SU-DHL-6 (cell line): Measurements from ENCODE around the gene ENO3.

Experiments
- H2AFZ ChIP-seq: fragments of 200-600 bp; sonication (generic); 2 replicates; pipeline ENCODE4 v1.6.1; 2014; ENCODE audit warnings: low read depth, mild to moderate bottlenecking, moderate library complexity, mixed read lengths, antibody characterized with exemption, low read length; ENCODE audit not compliant: severe bottlenecking
- H3F3A ChIP-seq: fragments of 200-600 bp; shearing (Covaris generic); 2 replicates; pipeline ENCODE4 v1.6.0; 2016; ENCODE audit warnings: antibody characterized with exemption, mild to moderate bottlenecking; ENCODE audit not compliant: insufficient read depth
- H3K27ac ChIP-seq: fragments of 200-600 bp; sonication (generic); 2 replicates; pipeline ENCODE4 v1.5.1; 2016; ENCODE audit warnings: low read depth, mild to moderate bottlenecking, low read length, moderate library complexity, mixed read lengths
- H3K27me3 ChIP-seq: fragments of 200-600 bp; sonication (generic), shearing (Covaris generic); 2 replicates; pipeline ENCODE4 v1.6.0; 2014; ENCODE audit warnings: mild to moderate bottlenecking, low read length
- H3K36me3 ChIP-seq: fragments of 200-600 bp; sonication (generic); 2 replicates; pipeline ENCODE4 v1.6.1; 2014; ENCODE audit warnings: mild to moderate bottlenecking, low read length, mixed read lengths
- H3K4me2 ChIP-seq: fragments of 300-600, 200-600 bp; shearing (Covaris generic), sonication (generic); 2 replicates; pipeline ENCODE4 v1.6.0; 2014; ENCODE audit warnings: low read length, low read depth, mild to moderate bottlenecking; ENCODE audit not compliant: poor library complexity, severe bottlenecking
- H3K4me3 ChIP-seq: fragments of 200-600 bp; sonication (generic); 2 replicates; pipeline ENCODE4 v1.5.1; 2014; ENCODE audit warnings: antibody characterized with exemption, low read length, mild to moderate bottlenecking, mixed read lengths; ENCODE audit not compliant: insufficient read depth, poor library complexity, severe bottlenecking
- H3K79me2 ChIP-seq: fragments of 200-600 bp; sonication (generic); 2 replicates; pipeline ENCODE4 v1.6.1; 2014; ENCODE audit warnings: mild to moderate bottlenecking, low read length, moderate library complexity; ENCODE audit not compliant: insufficient read depth
- H3K9ac ChIP-seq: fragments of 200-600 bp; sonication (generic); 2 replicates; pipeline ENCODE4 v1.7.0; 2014; ENCODE audit warnings: mild to moderate bottlenecking, low read length
- H3K9me2 ChIP-seq: fragments of 200-600 bp; sonication (generic); replicated peaks from 2 replicates; pipeline ENCODE4 v1.6.1; 2014; ENCODE audit warnings: low read length; ENCODE audit not compliant: insufficient read depth
- H3K9me3 ChIP-seq: fragments of 200-600 bp; sonication (generic); 2 replicates; pipeline ENCODE4 v1.6.1; 2014; ENCODE audit warnings: low read length, mixed read lengths; ENCODE audit not compliant: insufficient read depth
- H4K20me1 ChIP-seq: fragments of 200-600 bp; sonication (generic); 2 replicates; pipeline ENCODE4 v1.6.1; 2014; ENCODE audit warnings: low read depth, mild to moderate bottlenecking, antibody characterized with exemption, low read length, moderate library complexity, mixed read lengths
- CTCF ChIP-seq: fragments of 200-600 bp; sonication (generic); IDR thresholded peaks from one replicate; pipeline ENCODE4 v1.5.1; 2017; ENCODE audit warnings: antibody characterized with exemption, mild to moderate bottlenecking, low read length, moderate library complexity; ENCODE audit not compliant: insufficient read depth, poor library complexity, severe bottlenecking
- EZH2phosphoT487 ChIP-seq: fragments of 200-600 bp; sonication (generic), shearing (Covaris generic); conservative IDR thresholded peaks from 2 replicates; pipeline ENCODE4 v1.6.1; 2018; ENCODE audit warnings: mild to moderate bottlenecking, antibody characterized with exemption, low read length, moderate library complexity, mixed read lengths

ENO3 gene

GRCh38 chr17:4967539-4968485, 16.9 kb downstream of the ENO3 start, which contains the start of gene SPAG7:
Gene SPAG7 (minus strand): TSS chr17:4967817. CDS start chr17:4967804, 13 bp downstream.
- Histone ChIP-seq H3K27me3 (no peaks in the 10 kb centered on the region), H3K79me2 (peaks cover 8% of the 10 kb centered on the region; the same call in 1 of the 2 replicates), H3K36me3 (no peaks in the 10 kb centered on the region), H2AFZ (peak within 1 kb of the TSS; percentile 68), H3K27ac (peak within 1 kb of the TSS; percentile 73), H3K9ac (peak within 1 kb of the TSS; percentile 81), H3K9me3 (no peaks in the 10 kb centered on the region), H3K4me2 (peak within 1 kb of the TSS; percentile 92), H3K9me2 (no peaks in the 10 kb centered on the region), H4K20me1 (no peaks in the 10 kb centered on the region), H3K4me3 (peak within 1 kb of the TSS; percentile 70), H3F3A (no peaks in the 10 kb centered on the region)
- TF ChIP-seq EZH2phosphoT487 = no peak
- no peak for TF ChIP-seq CTCF

- Histone ChIP-seq H3K4me3 (peak overlapping the region; percentile 63), H3K9me3 (no peaks in the 10 kb centered on the region), H3K27ac (peak overlapping the region; percentile 60), H3K36me3 (no peaks in the 10 kb centered on the region), H3K79me2 (peaks cover 8% of the 10 kb centered on the region; the same call in 1 of the 2 replicates), H3K9ac (peak overlapping the region; percentile 81), H3F3A (no peaks in the 10 kb centered on the region), H2AFZ (peak overlapping the region; percentile 68), H3K9me2 (no peaks in the 10 kb centered on the region), H4K20me1 (no peaks in the 10 kb centered on the region), H3K27me3 (no peaks in the 10 kb centered on the region), H3K4me2 (peak overlapping the region; percentile 92)
- TF ChIP-seq CTCF (no peak), EZH2phosphoT487 (no peak)
These were observed 17.6 kb downstream of the ENO3 start for GRCh38 chr17:4968486-4969046.

GRCh38 chr17:4969047-4969550, 18.2 kb downstream of the ENO3 start:
- Histone ChIP-seq H3K9me2 (no peaks in the 10 kb centered on the region), H3K9me3 (no peaks in the 10 kb centered on the region), H3K4me2 (peak overlapping the region; percentile 92), H3K36me3 (no peaks in the 10 kb centered on the region), H3K4me3 (no peak overlapping the region), H4K20me1 (no peaks in the 10 kb centered on the region), H3F3A (no peaks in the 10 kb centered on the region), H3K27me3 (no peaks in the 10 kb centered on the region), H3K27ac (no peak overlapping the region), H3K9ac (no peak overlapping the region), H2AFZ (no peak overlapping the region), H3K79me2 (peaks cover 8% of the 10 kb centered on the region; the same call in 1 of the 2 replicates)
- no peak for TF ChIP-seq CTCF
- no peak for TF ChIP-seq EZH2phosphoT487
